Thyroid gland (tissue), 4 donors: ENCODE data around the gene PSTPIP1. TPM values are rescaled to one million over a fixed set of nuclear protein-coding genes. Genes with fewer than 3 reads are reported as not detected.

ENCODE experiments used
- DNase-seq, 2 donors: peaks; one replicate each; pipeline ENCODE4 v3.0.0-alpha.2; 2019
- H3K27ac ChIP-seq, 3 donors: fragments of 200-600 bp; sonication (generic); 1 replicate in 2 of 3; 2 replicates in 1 of 3; pipeline ENCODE4 v1.5.1; 2016 to 2019; ENCODE audit warnings: mild to moderate bottlenecking in 1 of 3, moderate library complexity in 1 of 3
- H3K27me3 ChIP-seq: fragments of 200-600 bp; sonication (generic); one replicate; pipeline ENCODE4 v1.5.1; 2019
- H3K36me3 ChIP-seq, 2 donors: fragments of 200-600 bp; sonication (generic); one replicate each; pipeline ENCODE4 v1.5.1; 2016 to 2019
- H3K4me1 ChIP-seq, 2 donors: fragments of 200-600 bp; sonication (generic); one replicate each; pipeline ENCODE4 v1.5.1; 2017 to 2019
- H3K4me3 ChIP-seq, 3 donors: fragments of 200-600 bp; sonication (generic); replicated peaks in 1 of 3; 1 replicate in 2 of 3; 2 replicates in 1 of 3; pipeline ENCODE4 v1.5.1; 2016; ENCODE audit warnings: mild to moderate bottlenecking in 1 of 3
- H3K9me3 ChIP-seq: fragments of 200-600 bp; sonication (generic); one replicate; pipeline ENCODE4 v1.5.1; 2017
- POLR2A ChIP-seq, 2 donors: fragments of 450-650 bp; IDR thresholded peaks; one replicate each; pipeline ENCODE4 v1.6.1; 2017; ENCODE audit warnings: antibody characterized with exemption in 2 of 2, mild to moderate bottlenecking in 2 of 2, moderate library complexity in 1 of 2
- WGBS, 2 donors: methylation state at CpG; one replicate each; pipeline ENCODE4 v1.1.5; 2017; 5-methylcytosine and 5-hydroxymethylcytosine counted together
- intact Hi-C: fragments of 100-400 bp; cut with DNase I; formaldehyde crosslinking; loops from one replicate; pipeline ENCODE4 v1.15.1; 2023
- total RNA-seq, 4 donors: library from RNA; depleted of rRNA; stranded (reverse); fragments of >200 nt; gene quantifications; one replicate each; pipeline ENCODE4 v1.2.3, GENCODE V29; 2016
- TF ChIP-seq, protein P1 (sequence below), 6 experiments: fragments of 200-600 bp in 3 of 6; fragments of 450-650 bp in 3 of 6; sonication (generic) in 3 of 6; IDR thresholded peaks; one replicate each; pipeline ENCODE4 v1.5.1; 2016 to 2019; ENCODE audit warnings: antibody characterized with exemption in 6 of 6, mild to moderate bottlenecking in 2 of 6, inconsistent platforms in 1 of 6, moderate library complexity in 1 of 6

The PSTPIP1 gene
- total RNA-seq, 4 donors from 2014 or later: 1.4 to 6.9 (median 3.7) TPM

DNA sequence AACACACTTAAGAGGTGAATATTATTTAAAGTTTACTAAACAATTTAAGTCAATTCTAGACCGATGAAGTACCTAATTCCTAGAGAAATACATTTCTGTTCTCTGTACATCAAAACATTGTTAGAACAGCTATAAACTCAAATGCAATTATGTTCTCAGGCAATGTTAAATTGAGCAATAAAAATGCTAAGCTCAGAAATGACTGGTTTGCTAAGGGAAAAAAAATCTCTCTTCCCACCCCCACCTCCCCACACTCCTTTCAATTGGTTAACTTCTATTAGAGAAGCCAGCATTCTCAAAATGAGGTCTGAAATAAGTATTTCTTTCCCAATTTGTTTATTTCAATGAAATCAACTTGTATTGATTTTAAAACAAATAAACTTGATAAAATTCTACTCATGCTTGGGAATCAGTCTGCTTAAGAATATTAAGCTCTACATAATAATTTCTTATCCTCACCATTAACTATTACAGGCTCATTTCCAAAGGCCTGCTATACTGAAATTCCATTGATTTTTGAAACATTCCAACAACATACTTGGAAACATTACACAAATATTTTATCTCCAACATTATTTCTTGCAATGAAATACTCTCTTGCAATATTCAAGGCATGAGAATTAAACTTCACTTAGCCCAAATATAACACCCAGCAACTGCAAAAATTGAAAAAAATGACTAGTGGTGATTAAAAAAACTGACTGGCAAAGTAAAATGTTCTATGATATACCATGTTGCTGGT, 53.4 kb downstream of the PSTPIP1 start:
- H3K4me3 ChIP-seq: no peak overlapping the region
- H3K4me1 ChIP-seq: peaks cover 0 to 7% of the 10 kb centered on the region in 2 donors
- H3K27ac ChIP-seq: no peak overlapping the region
- TF ChIP-seq, protein P1, sequence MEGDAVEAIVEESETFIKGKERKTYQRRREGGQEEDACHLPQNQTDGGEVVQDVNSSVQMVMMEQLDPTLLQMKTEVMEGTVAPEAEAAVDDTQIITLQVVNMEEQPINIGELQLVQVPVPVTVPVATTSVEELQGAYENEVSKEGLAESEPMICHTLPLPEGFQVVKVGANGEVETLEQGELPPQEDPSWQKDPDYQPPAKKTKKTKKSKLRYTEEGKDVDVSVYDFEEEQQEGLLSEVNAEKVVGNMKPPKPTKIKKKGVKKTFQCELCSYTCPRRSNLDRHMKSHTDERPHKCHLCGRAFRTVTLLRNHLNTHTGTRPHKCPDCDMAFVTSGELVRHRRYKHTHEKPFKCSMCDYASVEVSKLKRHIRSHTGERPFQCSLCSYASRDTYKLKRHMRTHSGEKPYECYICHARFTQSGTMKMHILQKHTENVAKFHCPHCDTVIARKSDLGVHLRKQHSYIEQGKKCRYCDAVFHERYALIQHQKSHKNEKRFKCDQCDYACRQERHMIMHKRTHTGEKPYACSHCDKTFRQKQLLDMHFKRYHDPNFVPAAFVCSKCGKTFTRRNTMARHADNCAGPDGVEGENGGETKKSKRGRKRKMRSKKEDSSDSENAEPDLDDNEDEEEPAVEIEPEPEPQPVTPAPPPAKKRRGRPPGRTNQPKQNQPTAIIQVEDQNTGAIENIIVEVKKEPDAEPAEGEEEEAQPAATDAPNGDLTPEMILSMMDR (IDR thresholded peaks at IDR 0.05): no peak
- H3K27me3 ChIP-seq: no peaks in the 10 kb centered on the region
- no peak for DNase-seq
- peaks cover 22 to 34% of the 10 kb centered on the region in 2 donors for H3K36me3 ChIP-seq
- no peaks in the 10 kb centered on the region for H3K9me3 ChIP-seq
- intact Hi-C loops: no loop called here
- 94 to 97% methylated on average over 1 of the region's 1 CpG for WGBS, 2 donors

- WGBS, 2 donors: 59 to 65% methylated on average over 2 of the region's 2 CpGs
Measured at GRCh38 chr15:77052556-77052955, 57.6 kb downstream of the PSTPIP1 start.

GRCh38 chr15:77053709-77054108, 58.8 kb downstream of the PSTPIP1 start:
- no peak for TF ChIP-seq POLR2A (IDR thresholded peaks at IDR 0.05)
- TF ChIP-seq, protein P1 (IDR thresholded peaks at IDR 0.05): no peak
- H3K4me1 ChIP-seq: no peaks in the 10 kb centered on the region
- H3K27ac ChIP-seq: no peak overlapping the region
- DNase-seq: no peak
- no peaks in the 10 kb centered on the region for H3K9me3 ChIP-seq
- no peak overlapping the region for H3K4me3 ChIP-seq
- intact Hi-C loops: no loop called here
- 95 to 99% methylated on average over 2 of the region's 2 CpGs for WGBS, 2 donors
- H3K36me3 ChIP-seq: peaks cover 9 to 13% of the 10 kb centered on the region in 2 donors
- no peaks in the 10 kb centered on the region for H3K27me3 ChIP-seq

More at GRCh38 chr15:77052556-77052955, 57.6 kb downstream of the PSTPIP1 start:
- Histone ChIP-seq H3K36me3 (peaks cover 9 to 13% of the 10 kb centered on the region in 2 donors), H3K9me3 (no peaks in the 10 kb centered on the region), H3K27ac (no peak overlapping the region), H3K27me3 (no peaks in the 10 kb centered on the region), H3K4me3 (no peak overlapping the region), H3K4me1 (no peaks in the 10 kb centered on the region)
- DNase-seq: no peak
- intact Hi-C loops: no loop called here
- TF ChIP-seq, protein P1 (IDR thresholded peaks at IDR 0.05): no peak
- TF ChIP-seq POLR2A (IDR thresholded peaks at IDR 0.05): no peak

DNA sequence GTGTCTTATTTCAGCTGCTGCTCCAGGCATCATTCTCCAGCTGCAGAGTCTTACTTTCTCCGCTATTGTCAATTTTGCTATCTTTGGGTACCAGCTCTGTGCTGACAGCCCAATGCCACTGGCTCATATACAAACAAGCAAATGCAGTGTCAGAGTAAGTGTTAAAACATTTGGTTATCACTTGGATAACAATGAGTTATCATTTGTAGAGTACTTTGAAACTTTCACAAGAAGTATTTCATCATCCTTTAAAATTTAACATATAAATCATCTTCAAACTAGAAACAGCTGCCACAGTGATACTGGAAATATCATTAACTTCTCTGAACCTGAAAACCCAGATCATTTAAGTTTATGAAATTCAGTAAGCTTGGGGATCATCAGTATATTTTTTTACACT, 62.1 kb downstream of the PSTPIP1 start:
- Histone ChIP-seq H3K27me3 (no peaks in the 10 kb centered on the region), H3K36me3 (peaks cover 4 to 5% of the 10 kb centered on the region in 2 donors), H3K27ac (no peak overlapping the region), H3K9me3 (no peaks in the 10 kb centered on the region), H3K4me1 (peaks cover 28 to 29% of the 10 kb centered on the region in 2 donors), H3K4me3 (no peak overlapping the region)
- intact Hi-C loops: no loop called here
- TF ChIP-seq, protein P1 (IDR thresholded peaks at IDR 0.05): no peak
- TF ChIP-seq POLR2A (IDR thresholded peaks at IDR 0.05): no peak
- 96 to 100% methylated on average over 1 of the region's 1 CpG for WGBS, 2 donors
- no peak for DNase-seq

- no peak for DNase-seq
- Histone ChIP-seq H3K27ac (no peak overlapping the region), H3K9me3 (no peaks in the 10 kb centered on the region), H3K27me3 (no peaks in the 10 kb centered on the region), H3K36me3 (peaks cover 0 to under 1% of the 10 kb centered on the region in 2 donors), H3K4me3 (no peak overlapping the region), H3K4me1 (peaks cover 30 to 33% of the 10 kb centered on the region in 2 donors)
- intact Hi-C loops: no loop called here
- 89 to 96% methylated on average over 4 of the region's 4 CpGs for WGBS, 2 donors
- no peak for TF ChIP-seq POLR2A (IDR thresholded peaks at IDR 0.05)
- TF ChIP-seq, protein P1 (IDR thresholded peaks at IDR 0.05): no peak
Measured at GRCh38 chr15:77057685-77058084, 62.8 kb downstream of the PSTPIP1 start.
